GM21529 (cell line): ENCODE results near the gene TMEM184A.

Source experiments
- ATAC-seq: cut with Tn5 transposase; IDR thresholded peaks from one replicate; pipeline ENCODE4 v1.9.1; 2021; ENCODE audit not compliant: unreplicated experiment

TMEM184A gene

GRCh38 chr7:1540776-1541271 lies 15.2 kb downstream of the TMEM184A start:
- no peak for ATAC-seq

DNA sequence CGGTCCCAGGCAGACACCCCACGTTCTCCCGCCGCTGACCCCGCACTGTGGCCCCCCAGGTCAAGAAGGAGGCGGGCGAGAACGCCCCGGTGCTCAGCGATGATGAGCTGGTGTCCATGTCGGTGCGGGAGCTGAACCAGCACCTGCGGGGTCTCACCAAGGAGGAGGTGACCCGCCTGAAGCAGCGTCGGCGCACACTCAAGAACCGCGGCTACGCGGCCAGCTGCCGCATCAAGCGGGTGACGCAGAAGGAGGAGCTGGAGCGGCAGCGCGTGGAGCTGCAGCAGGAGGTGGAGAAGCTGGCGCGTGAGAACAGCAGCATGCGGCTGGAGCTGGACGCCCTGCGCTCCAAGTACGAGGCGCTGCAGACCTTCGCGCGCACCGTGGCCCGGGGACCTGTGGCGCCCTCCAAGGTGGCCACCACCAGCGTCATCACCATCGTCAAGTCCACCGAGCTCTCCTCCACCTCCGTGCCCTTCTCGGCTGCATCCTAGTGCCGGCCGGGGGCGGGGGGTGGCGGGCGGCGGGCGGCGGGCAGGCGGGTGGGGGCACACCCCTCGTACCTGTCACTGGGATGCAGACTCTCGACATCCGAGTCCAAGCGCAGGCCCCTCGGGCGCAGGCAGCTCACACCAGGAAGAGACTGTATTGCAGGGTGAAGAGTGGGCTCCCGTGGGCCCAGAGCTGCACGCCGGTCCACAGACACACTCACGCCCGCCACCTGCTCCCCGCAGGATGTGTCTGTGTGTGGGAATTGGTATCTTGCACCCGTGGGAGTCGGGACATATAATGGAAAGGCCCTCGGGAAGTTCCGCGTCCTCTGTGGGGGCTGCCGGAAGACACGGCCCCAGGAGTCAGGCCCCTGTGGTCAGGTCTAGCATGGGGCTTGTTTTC lies 15.9 kb downstream of the TMEM184A start:
- no peak for ATAC-seq

- ATAC-seq, result no peak
Observed at GRCh38 chr7:1539181-1539881, 16.7 kb downstream of the TMEM184A start.

GRCh38 chr7:1538544-1539180 lies 17.3 kb downstream of the TMEM184A start:
- no peak for ATAC-seq

DNA sequence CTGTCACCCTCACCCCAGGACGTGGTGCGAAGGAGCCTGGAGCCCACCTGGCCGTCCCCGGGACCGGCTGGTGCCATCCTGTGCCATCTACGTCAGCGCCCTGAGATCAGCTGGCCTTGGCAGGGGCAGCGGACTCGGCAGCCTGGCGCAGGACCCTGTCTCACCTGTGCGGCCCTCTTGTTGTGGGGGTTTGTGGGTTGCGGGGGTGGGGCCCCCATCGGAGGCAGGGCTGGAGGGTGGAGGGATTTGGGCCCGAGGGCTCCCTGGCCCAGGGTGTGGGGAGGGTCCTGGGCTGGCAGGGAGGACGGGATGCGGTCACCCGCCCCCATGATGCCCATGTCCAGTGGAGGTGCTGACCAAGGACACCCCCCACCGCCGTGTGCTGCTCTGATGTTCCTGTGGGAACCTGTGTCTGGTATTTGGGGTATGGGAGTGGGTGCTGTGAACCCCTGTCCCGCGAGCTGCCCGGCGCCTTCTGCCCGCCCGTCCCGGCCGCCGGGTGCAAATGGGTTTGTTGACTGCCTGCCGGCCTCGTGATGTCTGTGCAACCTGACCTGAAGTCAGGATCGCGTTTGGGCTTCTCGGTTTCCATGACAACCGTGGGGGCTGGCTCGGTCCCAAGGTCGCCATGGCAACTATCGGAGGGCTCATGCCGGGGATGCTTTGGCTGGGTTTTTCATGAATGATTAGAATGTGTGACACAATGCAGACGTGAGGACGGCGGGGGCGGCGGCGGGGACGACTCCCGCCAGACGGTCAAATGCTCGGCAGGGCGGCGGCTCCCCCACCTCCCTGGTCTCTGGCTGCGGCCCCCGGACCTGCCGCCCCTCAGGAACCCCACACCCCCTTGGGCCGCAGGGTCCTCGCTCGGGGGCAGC lies 18.2 kb downstream of the TMEM184A start:
- no peak for ATAC-seq

DNA sequence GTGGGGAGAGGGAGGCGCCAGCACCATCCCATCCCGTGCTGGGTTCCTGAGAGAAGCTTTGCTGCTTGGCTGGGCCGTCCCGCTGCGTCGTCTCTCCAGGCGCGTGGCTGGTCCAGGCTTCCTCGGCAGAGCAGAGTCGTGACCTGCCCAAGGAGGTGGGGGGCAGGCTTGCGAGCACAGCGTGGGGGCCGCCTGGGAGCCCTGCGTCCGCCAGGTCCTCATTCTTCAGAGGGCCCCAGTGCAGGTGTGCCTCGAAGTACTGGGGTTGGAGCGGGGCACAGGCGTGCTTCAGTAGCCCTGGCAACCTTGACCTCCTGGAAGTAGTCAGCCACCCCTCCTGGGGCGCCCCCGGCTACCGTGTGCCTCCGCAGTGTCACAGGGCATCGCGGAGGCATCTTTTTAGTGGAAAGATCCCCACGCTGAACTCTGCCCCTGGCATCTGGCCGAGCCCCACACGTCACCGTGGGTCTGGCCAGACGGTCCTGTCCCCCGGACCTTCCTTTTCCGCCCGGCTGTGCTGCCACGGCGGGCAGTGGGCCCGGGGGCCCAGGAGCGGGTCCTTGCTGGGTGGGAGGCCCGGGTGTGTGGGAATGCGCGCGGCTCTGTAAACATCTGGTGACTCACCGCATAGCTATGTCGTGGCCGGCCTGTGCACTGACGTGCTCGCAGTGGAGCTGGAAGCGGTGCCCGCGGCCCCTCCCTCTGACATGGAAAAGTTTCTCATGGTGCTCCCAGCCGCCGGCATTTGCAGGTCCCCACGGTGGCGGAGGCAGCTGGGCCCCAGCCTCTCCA lies 19.1 kb downstream of the TMEM184A start:
- no peak for ATAC-seq

- no peak for ATAC-seq
Observed at GRCh38 chr7:1536455-1536742, 19.6 kb downstream of the TMEM184A start.

DNA sequence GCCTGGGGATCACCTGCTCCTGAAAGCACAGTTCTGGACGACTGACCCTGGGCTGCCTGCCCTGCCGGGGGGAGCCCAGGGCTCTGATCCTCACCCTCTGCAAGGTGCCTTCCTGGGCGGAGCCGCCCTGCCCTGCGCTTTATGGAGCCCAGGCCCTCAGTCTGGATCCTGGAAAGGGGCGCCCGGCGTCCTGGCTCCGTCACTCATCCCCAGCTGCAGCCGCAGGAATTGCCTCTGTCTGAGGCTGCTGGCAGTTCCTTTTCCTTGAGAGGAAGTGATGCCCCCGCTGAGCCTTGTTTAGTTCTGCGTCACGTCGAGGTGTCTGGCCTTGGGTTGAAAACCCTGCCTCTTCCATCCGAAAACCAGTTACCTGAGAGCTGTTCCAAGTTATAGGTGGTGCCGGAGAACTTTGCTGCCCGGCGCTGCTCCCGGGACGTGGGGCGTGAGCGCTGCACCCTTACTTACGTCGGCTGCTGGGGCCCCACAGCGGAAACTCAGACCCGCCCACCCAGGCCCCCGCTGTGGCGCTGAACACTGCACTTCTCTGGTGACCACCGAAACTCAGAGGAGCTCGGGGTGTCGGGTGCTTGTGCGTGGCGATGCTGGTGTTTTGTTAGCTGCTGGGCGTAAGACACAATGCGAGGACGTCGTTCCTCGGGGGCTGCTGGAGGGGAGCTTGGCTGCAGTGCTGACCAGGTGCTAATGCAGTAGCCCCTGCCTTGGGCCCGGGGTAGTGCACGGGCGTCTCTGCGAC lies 20.1 kb downstream of the TMEM184A start:
- no peak for ATAC-seq

DNA sequence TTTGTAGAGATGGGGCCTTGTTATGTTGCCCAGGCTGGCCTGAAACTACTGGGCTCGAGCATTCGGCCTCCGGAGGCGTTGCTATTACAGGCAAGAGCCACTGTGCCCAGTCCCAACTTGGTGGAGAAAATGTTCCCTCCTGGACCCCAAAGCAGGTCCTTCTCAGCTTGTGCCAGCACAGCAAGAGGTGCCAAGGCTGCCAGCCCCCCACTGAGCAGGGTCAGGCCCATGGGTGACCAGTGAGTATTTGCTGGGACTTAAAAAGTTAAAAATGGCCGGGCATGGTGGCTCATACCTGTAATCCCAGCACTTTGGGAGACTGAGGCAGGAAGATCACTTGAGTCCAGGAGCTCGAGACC lies 20.9 kb downstream of the TMEM184A start:
- no peak for ATAC-seq

GRCh38 chr7:1534330-1535099 lies 21.5 kb downstream of the TMEM184A start:
- no peak for ATAC-seq

GRCh38 chr7:1533547-1534329 lies 22.3 kb downstream of the TMEM184A start:
- ATAC-seq, result peak; percentile 47

- ATAC-seq, result no peak
Observed at GRCh38 chr7:1533255-1533546, 22.8 kb downstream of the TMEM184A start.

DNA sequence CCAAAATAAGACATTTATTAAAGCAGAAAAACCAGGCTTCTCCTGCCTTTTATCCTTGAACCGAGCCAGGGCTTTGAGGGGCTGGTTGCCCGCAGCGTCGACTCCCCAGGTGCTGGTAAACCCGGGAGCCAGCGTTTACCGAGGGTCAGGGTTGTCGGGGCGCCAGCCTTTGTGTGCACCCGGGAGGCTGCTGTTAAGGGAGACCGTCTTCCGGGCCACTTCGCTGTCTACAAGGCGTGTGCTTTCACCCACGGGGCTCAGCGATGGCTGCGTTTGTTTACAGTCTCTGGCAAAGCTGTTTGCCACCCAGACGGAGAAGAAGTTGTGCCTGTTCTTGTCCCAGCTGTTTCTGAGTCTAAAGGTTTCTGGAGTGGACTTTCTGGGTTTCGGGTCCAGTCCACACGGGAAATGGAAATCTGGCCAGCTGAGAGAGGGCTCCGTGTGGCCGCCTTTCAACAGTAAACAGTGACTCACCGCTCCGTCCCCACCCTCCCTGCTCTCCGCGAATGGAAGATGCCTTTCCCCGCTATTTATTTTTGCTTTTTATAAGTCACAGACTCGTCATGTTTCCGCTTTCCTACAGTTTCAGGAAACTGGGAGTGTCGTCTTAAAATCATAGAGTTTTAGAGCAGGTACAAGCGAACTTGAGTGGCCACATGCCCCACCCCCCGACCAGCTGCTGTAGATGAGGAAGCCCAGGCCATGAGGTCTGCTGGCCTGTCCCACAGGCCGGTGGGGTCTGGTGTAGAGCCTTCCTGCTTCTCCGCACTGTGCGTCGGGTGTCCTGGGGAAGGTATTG lies 23.4 kb downstream of the TMEM184A start:
- ATAC-seq, result no peak

DNA sequence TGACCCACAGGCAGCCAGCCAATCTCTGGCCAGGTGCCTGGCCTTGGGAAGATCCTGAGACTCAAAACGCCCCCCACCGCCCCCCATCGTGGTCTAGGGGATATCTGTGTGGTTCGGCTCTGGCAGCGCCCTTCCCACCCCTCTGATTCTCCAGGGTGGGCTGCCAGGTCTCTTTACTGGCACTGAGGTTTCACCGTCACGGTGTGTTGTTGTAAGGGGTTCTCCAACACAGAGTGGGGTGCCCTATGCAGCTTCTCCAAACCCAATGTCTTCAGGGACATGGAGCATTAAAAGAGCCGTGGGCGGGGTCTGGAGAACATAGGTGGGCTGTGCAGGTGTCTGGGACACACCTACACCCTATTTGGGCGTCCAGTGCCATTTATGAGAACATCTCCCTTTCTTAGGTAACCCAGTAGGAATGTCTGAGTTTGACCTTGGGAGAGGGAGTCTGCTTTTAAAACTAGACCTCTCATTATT lies 24.0 kb downstream of the TMEM184A start:
- ATAC-seq, result no peak

- no peak for ATAC-seq
Observed at GRCh38 chr7:1531263-1531978, 24.6 kb downstream of the TMEM184A start.

DNA sequence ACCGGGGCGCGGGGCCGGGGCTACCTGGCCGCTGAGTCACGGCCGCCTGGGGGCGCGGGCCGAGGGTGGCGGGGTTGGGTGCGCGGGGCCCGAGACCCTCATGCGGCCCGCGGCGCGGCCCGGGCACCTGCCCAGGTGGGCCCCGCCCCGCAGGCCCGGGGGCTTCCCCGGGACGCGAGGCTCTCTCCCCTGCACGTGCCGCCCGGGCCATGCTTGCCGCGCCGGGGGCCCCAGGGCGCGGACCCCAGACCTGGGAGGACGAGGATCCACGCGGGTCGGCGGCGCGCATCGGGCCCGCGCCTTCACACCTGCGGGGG lies 25.1 kb downstream of the TMEM184A start:
- no peak for ATAC-seq
